GM12878 (cell line): ENCODE results near the gene OVCA2. TPM values are rescaled to one million over a fixed set of nuclear protein-coding genes. Genes with fewer than 3 reads are reported as not detected.

Experiments
- CBFB ChIP-seq: IDR thresholded peaks from 2 replicates; pipeline ENCODE4 v1.6.1; 2016; ENCODE audit warnings: antibody characterized with exemption, low read depth
- CBX5 ChIP-seq: sonication (generic); IDR thresholded peaks from 2 replicates; pipeline ENCODE4 v1.6.1; 2016; ENCODE audit warnings: low read depth, moderate library complexity, mild to moderate bottlenecking, inconsistent platforms
- CEBPZ ChIP-seq: fragments of 150-350 bp; IDR thresholded peaks from 2 replicates; pipeline ENCODE4 v1.6.1; 2016; ENCODE audit warnings: low read depth, low read length
- CTCF ChIP-seq, 3 experiments: IDR thresholded peaks in 2 of 3; conservative IDR thresholded peaks in 1 of 3; 2 replicates each; pipeline ENCODE4 v1.5.1; 2011; ENCODE audit warnings: low read depth in 3 of 3, low read length in 3 of 3, mild to moderate bottlenecking in 3 of 3, control low read depth in 2 of 3, moderate library complexity in 2 of 3, inconsistent platforms in 1 of 3, mixed read lengths in 1 of 3; ENCODE audit not compliant: control insufficient read depth in 2 of 3, insufficient read depth in 1 of 3; ENCODE audit errors: extremely low read depth in 1 of 3
- ELK1 ChIP-seq: IDR thresholded peaks from 2 replicates; pipeline ENCODE4 v1.6.1; 2012; ENCODE audit warnings: low read depth, low read length, improper control_type of control experiment
- HDAC2 ChIP-seq: fragments of 200-600 bp; sonication (generic); IDR thresholded peaks from 2 replicates; pipeline ENCODE4 v1.6.1; 2017
- IKZF2 ChIP-seq, 2 experiments: fragments of 450-650 bp; IDR thresholded peaks; 2 replicates each; pipeline ENCODE4 v1.6.1; 2017; ENCODE audit warnings: mild to moderate bottlenecking in 2 of 2, moderate library complexity in 2 of 2
- MEF2A ChIP-seq: IDR thresholded peaks from 2 replicates; pipeline ENCODE4 v1.6.1; 2011; ENCODE audit warnings: low read depth, mild to moderate bottlenecking, low read length, moderate library complexity; ENCODE audit not compliant: insufficient read depth
- MEF2B ChIP-seq: fragments of 450-650 bp; IDR thresholded peaks from 2 replicates; pipeline ENCODE4 v1.6.1; 2018; ENCODE audit warnings: mild to moderate bottlenecking, moderate library complexity; ENCODE audit not compliant: partially characterized antibody, poor library complexity, severe bottlenecking
- MYB ChIP-seq: fragments of 150-350 bp; IDR thresholded peaks from 2 replicates; pipeline ENCODE4 v1.6.1; 2014; ENCODE audit warnings: mild to moderate bottlenecking, low read depth, low read length, borderline replicate concordance
- NFYA ChIP-seq: IDR thresholded peaks from 2 replicates; pipeline ENCODE4 v1.6.1; 2011; ENCODE audit warnings: low read depth, mild to moderate bottlenecking, low read length, improper control_type of control experiment, borderline replicate concordance
- PKNOX1 ChIP-seq: fragments of 450-650 bp; IDR thresholded peaks from 2 replicates; pipeline ENCODE4 v1.6.1; 2016; ENCODE audit warnings: mild to moderate bottlenecking
- RAD51 ChIP-seq: fragments of 450-650 bp; IDR thresholded peaks from 2 replicates; pipeline ENCODE4 v1.6.1; 2016; ENCODE audit warnings: moderate library complexity, mild to moderate bottlenecking, inconsistent platforms
- RFX5 ChIP-seq: IDR thresholded peaks from 2 replicates; pipeline ENCODE4 v1.6.1; 2011; ENCODE audit warnings: low read depth, low read length, improper control_type of control experiment
- SIN3A ChIP-seq: IDR thresholded peaks from 2 replicates; pipeline ENCODE4 v1.6.1; 2012; ENCODE audit warnings: low read depth, low read length, improper control_type of control experiment
- YBX1 ChIP-seq: fragments of 450-650 bp; IDR thresholded peaks from 2 replicates; pipeline ENCODE4 v1.6.1; 2016; ENCODE audit warnings: antibody characterized with exemption
- polyA plus RNA-seq, 11 experiments: library from polyadenylated mRNA; depleted of rRNA in 4 of 11; unstranded in 6 of 11; stranded (reverse) in 5 of 11; fragments of >200 nt; fragmentation: Nextera tagmentation in 4 of 11; fragmentation: Illumina TruSeq in 1 of 11; extraction: Ambion mirVana in 4 of 11; extraction: Trizol in 1 of 11; gene quantifications; 1 replicate in 1 of 11; 2 replicates in 10 of 11; pipeline versions ENCODE4 v1.2.1 to v1.2.3, GENCODE V29; 2011 to 2016; ENCODE audit warnings: inconsistent platforms in 2 of 11, missing spikeins in 2 of 11, low read depth in 1 of 11
- total RNA-seq, 4 experiments: library from RNA; depleted of rRNA in 3 of 4; stranded (reverse); fragments of >200 nt in 3 of 4; fragmentation: Illumina TruSeq in 1 of 4; extraction: Trizol in 1 of 4; gene quantifications; 2 replicates each; pipeline versions ENCODE4 v1.2.1 to v1.2.3, GENCODE V29; 2013 to 2021
- TF ChIP-seq, protein P1 (sequence below): IDR thresholded peaks from 2 replicates; pipeline ENCODE4 v1.6.1; 2012; ENCODE audit warnings: low read depth, low read length, improper control_type of control experiment
- TF ChIP-seq, protein P2 (sequence below): fragments of 450-650 bp; formaldehyde crosslinking; IDR thresholded peaks from 2 replicates; pipeline ENCODE4 v1.4.0; 2020; ENCODE audit warnings: mild to moderate bottlenecking, moderate library complexity

OVCA2 gene
- total and polyA plus RNA-seq, 10 of the 15 experiments (the other 5 are each of a cell fraction or from before 2014, with no cell fraction given), result 6.1 to 75.3 (median 40.7) TPM

- TF ChIP-seq, protein P1, sequence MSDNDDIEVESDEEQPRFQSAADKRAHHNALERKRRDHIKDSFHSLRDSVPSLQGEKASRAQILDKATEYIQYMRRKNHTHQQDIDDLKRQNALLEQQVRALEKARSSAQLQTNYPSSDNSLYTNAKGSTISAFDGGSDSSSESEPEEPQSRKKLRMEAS, result no peak
- TF ChIP-seq CBFB (no peak), RAD51 (no peak), ELK1 (no peak), PKNOX1 (no peak), CTCF (IDR thresholded peaks at IDR 0.05 in 2 of 3, conservative IDR thresholded peaks at IDR 0.05 in 1 of 3; ENCODE audit: control insufficient read depth in 2 of 3, extremely low read depth in 1 of 3, insufficient read depth in 1 of 3, low read depth in 3 of 3, low read length in 3 of 3) (peak; percentile 44 to 61 (median 50)), CBX5 (no peak), MEF2B (no peak), MEF2A (no peak), NFYA (no peak), RFX5 (no peak), IKZF2 (IDR thresholded peaks at IDR 0.05) (0 out of 4 replicates have a peak, but pooled peaks of 1 of the 2 experiments have one; percentile 13), CEBPZ (no peak), MYB (no peak), YBX1 (no peak), HDAC2 (no peak), SIN3A (no peak)
- TF ChIP-seq, protein P2, sequence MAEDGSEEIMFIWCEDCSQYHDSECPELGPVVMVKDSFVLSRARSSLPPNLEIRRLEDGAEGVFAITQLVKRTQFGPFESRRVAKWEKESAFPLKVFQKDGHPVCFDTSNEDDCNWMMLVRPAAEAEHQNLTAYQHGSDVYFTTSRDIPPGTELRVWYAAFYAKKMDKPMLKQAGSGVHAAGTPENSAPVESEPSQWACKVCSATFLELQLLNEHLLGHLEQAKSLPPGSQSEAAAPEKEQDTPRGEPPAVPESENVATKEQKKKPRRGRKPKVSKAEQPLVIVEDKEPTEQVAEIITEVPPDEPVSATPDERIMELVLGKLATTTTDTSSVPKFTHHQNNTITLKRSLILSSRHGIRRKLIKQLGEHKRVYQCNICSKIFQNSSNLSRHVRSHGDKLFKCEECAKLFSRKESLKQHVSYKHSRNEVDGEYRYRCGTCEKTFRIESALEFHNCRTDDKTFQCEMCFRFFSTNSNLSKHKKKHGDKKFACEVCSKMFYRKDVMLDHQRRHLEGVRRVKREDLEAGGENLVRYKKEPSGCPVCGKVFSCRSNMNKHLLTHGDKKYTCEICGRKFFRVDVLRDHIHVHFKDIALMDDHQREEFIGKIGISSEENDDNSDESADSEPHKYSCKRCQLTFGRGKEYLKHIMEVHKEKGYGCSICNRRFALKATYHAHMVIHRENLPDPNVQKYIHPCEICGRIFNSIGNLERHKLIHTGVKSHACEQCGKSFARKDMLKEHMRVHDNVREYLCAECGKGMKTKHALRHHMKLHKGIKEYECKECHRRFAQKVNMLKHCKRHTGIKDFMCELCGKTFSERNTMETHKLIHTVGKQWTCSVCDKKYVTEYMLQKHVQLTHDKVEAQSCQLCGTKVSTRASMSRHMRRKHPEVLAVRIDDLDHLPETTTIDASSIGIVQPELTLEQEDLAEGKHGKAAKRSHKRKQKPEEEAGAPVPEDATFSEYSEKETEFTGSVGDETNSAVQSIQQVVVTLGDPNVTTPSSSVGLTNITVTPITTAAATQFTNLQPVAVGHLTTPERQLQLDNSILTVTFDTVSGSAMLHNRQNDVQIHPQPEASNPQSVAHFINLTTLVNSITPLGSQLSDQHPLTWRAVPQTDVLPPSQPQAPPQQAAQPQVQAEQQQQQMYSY (CRISPR knock-in tag), result no peak
These were observed 23.4 kb downstream of the OVCA2 start (continued) for GRCh38 chr17:2064980-2065785.
